ENCODE results near the gene ILK.

The ILK gene

GRCh38 chr11:6658647-6659046 is 55.1 kb downstream of the ILK start:
- no peak for DNase-seq (ENCODE audit: low spot score)
